ENCODE measurements around the gene SRMS. TPM values are rescaled to one million over a fixed set of nuclear protein-coding genes. Genes with fewer than 3 reads are reported as not detected.

SRMS gene
- total RNA-seq, 1 experiment from 2014 or later = 3.2 TPM

- Histone ChIP-seq H3K4me1 (ENCODE audit: control insufficient read depth in 1 of 2, insufficient read depth in 2 of 2, low read length in 2 of 2) (peaks cover 8 to 23% of the 10 kb centered on the region in 2 experiments; a peak in 3 of 4 replicates), H3K4me3 (replicated peaks in 1 of 2; ENCODE audit: low read depth in 1 of 2, low read length in 2 of 2) (no peak overlapping the region), H3K9me2 (ENCODE audit: insufficient read depth) (no peaks in the 10 kb centered on the region), H3K9ac (ENCODE audit: low read length) (no peak overlapping the region), H3K79me2 (ENCODE audit: insufficient read depth, low read length) (no peaks in the 10 kb centered on the region), H3K9me3 (ENCODE audit: control insufficient read depth in 1 of 2, insufficient read depth in 1 of 2, low read depth in 1 of 2, low read length in 2 of 2) (no peaks in the 10 kb centered on the region), H2AFZ (ENCODE audit: low read depth, low read length, poor library complexity, severe bottlenecking) (no peak overlapping the region), H3K4me2 (ENCODE audit: low read length) (no peak overlapping the region), H3K27me3 (ENCODE audit: insufficient read depth, low read length) (no peaks in the 10 kb centered on the region), H3K36me3 (ENCODE audit: control insufficient read depth in 1 of 2, insufficient read depth in 2 of 2, low read length in 2 of 2) (no peaks in the 10 kb centered on the region; a peak in 1 of 4 replicates), H3K27ac (ENCODE audit: low read depth, low read length) (no peak overlapping the region), H4K20me1 (ENCODE audit: insufficient read depth) (no peaks in the 10 kb centered on the region)
- ChIA-PET RAD21 (ENCODE audit: low non-redundant PET in 1 of 2, low total read pairs in 2 of 2, uncharacterized antibody in 2 of 2, unreplicated experiment in 2 of 2) (no interaction called here), CTCF (no interaction called here), POLR2A (no interaction called here)
- DNase-seq (ENCODE audit: low read depth, low spot score) (no peak), ATAC-seq (no peak)
- BruUV-seq (replicated peaks) = no TSS peak
- intact Hi-C loops (cut with micrococcal nuclease) = no loop called here
- TF ChIP-seq SP1 (IDR thresholded peaks at IDR 0.05; ENCODE audit: low read depth) (no peak), REST (IDR thresholded peaks at IDR 0.05; ENCODE audit: low read depth) (no peak), POLR2A (IDR thresholded peaks at IDR 0.05; ENCODE audit: borderline replicate concordance, extremely low read depth, insufficient read depth, insufficient read length) (no peak), ELF1 (IDR thresholded peaks at IDR 0.05; ENCODE audit: borderline replicate concordance, low read depth) (no peak), ZBTB33 (IDR thresholded peaks at IDR 0.05; ENCODE audit: extremely low read depth, insufficient replicate concordance, low read length) (no peak), CEBPB (IDR thresholded peaks at IDR 0.05; ENCODE audit: low read depth) (no peak), TCF7L2 (IDR thresholded peaks at IDR 0.05; ENCODE audit: borderline replicate concordance, extremely low read depth, insufficient read depth, insufficient read length) (no peak), POLR2AphosphoS5 (IDR thresholded peaks at IDR 0.05; ENCODE audit: low read depth, low read length) (no peak), SRF (IDR thresholded peaks at IDR 0.05; ENCODE audit: low read depth) (no peak), CBX3 (IDR thresholded peaks at IDR 0.05; ENCODE audit: low read depth) (no peak)
Measured at GRCh38 chr20:63595416-63596127, 48.0 kb upstream of the SRMS start.
